Breast epithelium (tissue), 4 donors: ENCODE measurements around the gene HEY2. TPM values are rescaled to one million over a fixed set of nuclear protein-coding genes. Genes with fewer than 3 reads are reported as not detected.

ENCODE experiments used
- DNase-seq, 2 donors: peaks; one replicate each; pipeline ENCODE4 v3.0.0-alpha.2; 2019; ENCODE audit warnings: low spot score in 2 of 2
- H3K27ac ChIP-seq, 2 donors: fragments of 200-600 bp; sonication (generic) in 1 of 2; one replicate each; pipeline ENCODE4 v1.5.1; 2016 to 2019; ENCODE audit warnings: mild to moderate bottlenecking in 1 of 2
- H3K27me3 ChIP-seq, 2 donors: fragments of 200-600 bp; sonication (generic) in 1 of 2; one replicate each; pipeline versions ENCODE4 v1.5.1 to v1.6.0; 2017 to 2019; ENCODE audit warnings: control low read depth in 1 of 2, mild to moderate bottlenecking in 1 of 2
- H3K36me3 ChIP-seq: fragments of 200-600 bp; one replicate; pipeline ENCODE4 v1.5.1; 2019
- H3K4me1 ChIP-seq, 2 donors: fragments of 200-600 bp; sonication (generic); one replicate each; pipeline ENCODE4 v1.5.1; 2016 to 2019; ENCODE audit warnings: control low read depth in 1 of 2
- H3K4me3 ChIP-seq, 3 donors: fragments of 200-600 bp; sonication (generic); 1 replicate in 2 of 3; 2 replicates in 1 of 3; pipeline ENCODE4 v1.5.1; 2016 to 2019; ENCODE audit warnings: mild to moderate bottlenecking in 3 of 3, moderate library complexity in 2 of 3
- H3K9me3 ChIP-seq, 2 donors: fragments of 200-600 bp; sonication (generic) in 1 of 2; one replicate each; pipeline ENCODE4 v1.5.1; 2016 to 2019; ENCODE audit warnings: control low read depth in 1 of 2
- CTCF ChIP-seq, 3 donors: fragments of 450-650 bp; IDR thresholded peaks; one replicate each; pipeline ENCODE4 v1.5.1; 2016 to 2017; ENCODE audit warnings: antibody characterized with exemption in 3 of 3, mild to moderate bottlenecking in 3 of 3, moderate library complexity in 3 of 3
- POLR2A ChIP-seq: fragments of 450-650 bp; IDR thresholded peaks from one replicate; pipeline ENCODE4 v1.6.1; 2016; ENCODE audit warnings: antibody characterized with exemption, mild to moderate bottlenecking, moderate library complexity
- POLR2AphosphoS5 ChIP-seq, 3 donors: sonication (generic); formaldehyde crosslinking; IDR thresholded peaks; one replicate each; pipeline ENCODE4 v1.6.1; 2017; ENCODE audit warnings: antibody characterized with exemption in 3 of 3
- intact Hi-C: fragments of 100-400 bp; cut with DNase I; formaldehyde crosslinking; loops from one replicate; pipeline ENCODE4 v1.15.1; 2023; ENCODE audit warnings: low total_unique reads
- total RNA-seq, 3 donors: library from RNA; depleted of rRNA; stranded (reverse); fragments of >200 nt; gene quantifications; one replicate each; pipeline ENCODE4 v1.1.0, GENCODE V29; 2016

HEY2 gene
- total RNA-seq, 3 donors from 2014 or later, result 2.3 to 8.2 (median 2.4) TPM

DNA sequence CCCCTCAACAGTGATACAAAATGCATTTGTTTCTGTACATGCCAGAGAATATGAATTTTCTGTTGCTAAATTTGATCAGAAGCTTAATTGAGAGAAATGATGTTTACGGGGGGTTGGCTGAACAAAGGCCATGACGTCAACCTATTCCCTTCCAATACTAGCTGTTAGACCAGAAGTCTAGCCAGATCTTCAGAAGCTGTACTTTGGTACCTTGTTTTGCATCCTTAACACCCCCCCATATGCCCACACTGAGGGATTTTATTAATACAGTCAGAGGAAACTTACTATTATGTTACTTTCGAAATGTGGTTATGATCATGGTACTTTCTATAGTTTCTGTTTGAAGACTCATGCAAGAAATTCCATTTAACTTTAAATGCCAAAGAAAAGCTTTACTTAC, 44.4 kb downstream of the HEY2 start:
- TF ChIP-seq POLR2AphosphoS5 (IDR thresholded peaks at IDR 0.05) (no peak), POLR2A (no peak), CTCF (IDR thresholded peaks at IDR 0.05) (no peak)
- no peak for DNase-seq
- no peaks in the 10 kb centered on the region for H3K36me3 ChIP-seq
- peak overlapping the region; percentile 69 to 98 for H3K27ac ChIP-seq
- peak overlapping the region in 2 of 3 donors; percentile 14 to 88 for H3K4me3 ChIP-seq
- intact Hi-C loops, result no loop called here
- H3K4me1 ChIP-seq, result peaks cover 6% of the 10 kb centered on the region in 2 donors
- H3K27me3 ChIP-seq, result no peaks in the 10 kb centered on the region
- no peaks in the 10 kb centered on the region for H3K9me3 ChIP-seq

GRCh38 chr6:125794342-125795137, 45.1 kb downstream of the HEY2 start:
- Histone ChIP-seq H3K9me3 (no peaks in the 10 kb centered on the region), H3K27ac (peak overlapping the region; percentile 69 to 98), H3K4me3 (peak overlapping the region in 1 of 3 donors; percentile 88), H3K4me1 (peaks cover 2 to 6% of the 10 kb centered on the region in 2 donors), H3K27me3 (no peaks in the 10 kb centered on the region), H3K36me3 (no peaks in the 10 kb centered on the region)
- intact Hi-C loops, result no loop called here
- DNase-seq, result no peak
- no peak for TF ChIP-seq POLR2A
- no peak for TF ChIP-seq CTCF (IDR thresholded peaks at IDR 0.05)
- TF ChIP-seq POLR2AphosphoS5 (IDR thresholded peaks at IDR 0.05), result no peak

- H3K27ac ChIP-seq, result peak overlapping the region; percentile 14 to 52
- intact Hi-C loops, result no loop called here
- no peaks in the 10 kb centered on the region for H3K36me3 ChIP-seq
- DNase-seq, result no peak
- no peak overlapping the region for H3K4me3 ChIP-seq
- no peaks in the 10 kb centered on the region for H3K27me3 ChIP-seq
- peaks cover 0 to 2% of the 10 kb centered on the region in 2 donors for H3K4me1 ChIP-seq
- TF ChIP-seq POLR2A, result no peak
- no peak for TF ChIP-seq POLR2AphosphoS5 (IDR thresholded peaks at IDR 0.05)
- TF ChIP-seq CTCF (IDR thresholded peaks at IDR 0.05), result no peak
- H3K9me3 ChIP-seq, result no peaks in the 10 kb centered on the region
Measured at GRCh38 chr6:125795301-125795700, 45.9 kb downstream of the HEY2 start.

DNA sequence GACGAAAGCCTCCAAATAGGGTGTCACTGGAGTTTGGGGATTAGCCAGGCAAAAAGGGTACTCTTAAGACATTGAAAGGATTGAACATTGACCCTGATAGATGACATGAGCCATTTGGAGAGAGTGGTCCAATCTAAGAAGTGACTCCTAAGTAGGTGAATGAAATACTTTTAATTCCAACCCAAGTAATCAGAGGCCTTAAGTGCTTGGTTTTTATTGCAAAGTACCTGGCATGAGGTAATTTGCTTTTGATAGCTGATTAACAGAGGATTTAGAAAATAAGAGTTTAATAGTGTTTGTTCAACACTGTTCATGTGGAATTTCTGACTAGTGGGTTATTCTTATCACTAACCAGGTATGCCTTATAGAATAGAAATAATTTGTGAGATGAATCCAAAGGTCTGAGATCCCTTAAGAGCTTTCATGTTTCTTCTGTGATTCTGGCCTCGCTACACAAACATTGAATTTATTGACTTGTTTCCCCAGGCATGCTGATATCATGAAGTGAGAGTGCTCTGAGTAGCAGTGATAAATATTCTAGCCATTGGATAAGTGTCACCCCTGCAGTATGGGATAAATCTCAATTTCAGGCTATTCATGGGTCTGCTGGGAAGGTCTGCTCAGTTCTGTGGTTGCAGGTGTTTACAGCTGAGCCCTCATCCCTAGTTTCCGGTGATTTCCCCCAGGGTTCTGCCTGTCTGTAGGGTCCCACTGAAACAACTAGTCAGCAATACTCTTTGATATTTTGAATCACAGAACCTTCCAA, 47.9 kb downstream of the HEY2 start:
- intact Hi-C loops, result loop anchor here (2.0 kb wide), 1 partner anchor 57 kb away; no protein-coding TSS in a partner anchor

More for the DNA sequence above, 47.9 kb downstream of the HEY2 start:
- no peak overlapping the region for H3K4me3 ChIP-seq
- peaks cover 0 to 2% of the 10 kb centered on the region in 2 donors for H3K4me1 ChIP-seq
- peak overlapping the region in 1 of 2 donors; percentile 4 for H3K27ac ChIP-seq
- H3K27me3 ChIP-seq, result no peaks in the 10 kb centered on the region
- TF ChIP-seq CTCF (IDR thresholded peaks at IDR 0.05) (no peak), POLR2A (no peak), POLR2AphosphoS5 (IDR thresholded peaks at IDR 0.05) (no peak)
- DNase-seq, result no peak
- H3K36me3 ChIP-seq, result no peaks in the 10 kb centered on the region
- no peaks in the 10 kb centered on the region for H3K9me3 ChIP-seq
